ENCODE measurements around the gene ZCCHC2. TPM values are rescaled to one million over a fixed set of nuclear protein-coding genes. Genes with fewer than 3 reads are reported as not detected.

The ZCCHC2 gene
- total RNA-seq, 6 experiments from 2014 or later = 18.9 to 26.6 (median 23.5) TPM

GRCh38 chr18:62607708-62608428, 85.0 kb downstream of the ZCCHC2 start:
- WGBS (ENCODE audit: insufficient coverage, low coverage, low lambda C conversion rate, missing lambda C conversion rate) = 87% methylated on average over 5 of the region's 9 CpGs
- no peak for ATAC-seq
- no peaks in the 10 kb centered on the region for H3K27me3 ChIP-seq
- no peaks in the 10 kb centered on the region for H3K4me1 ChIP-seq
- no peak for DNase-seq
- intact Hi-C loops (cut with DNase I) = no loop called here
- no peak for TF ChIP-seq CTCF (IDR thresholded peaks at IDR 0.05)
- no peak for TF ChIP-seq POLR2A (IDR thresholded peaks at IDR 0.05)
- H3K27ac ChIP-seq = no peak overlapping the region
- no peak overlapping the region for H3K4me3 ChIP-seq
- no peaks in the 10 kb centered on the region for H3K9me3 ChIP-seq
- H3K36me3 ChIP-seq = no peaks in the 10 kb centered on the region

GRCh38 chr18:62609764-62610163, 86.9 kb downstream of the ZCCHC2 start:
- ATAC-seq = no peak
- Histone ChIP-seq H3K4me3 (no peak overlapping the region), H3K36me3 (no peaks in the 10 kb centered on the region), H3K27me3 (no peaks in the 10 kb centered on the region), H3K9me3 (no peaks in the 10 kb centered on the region), H3K4me1 (no peaks in the 10 kb centered on the region), H3K27ac (no peak overlapping the region)
- TF ChIP-seq POLR2A (IDR thresholded peaks at IDR 0.05) (no peak), CTCF (IDR thresholded peaks at IDR 0.05) (no peak)
- intact Hi-C loops (cut with DNase I) = no loop called here
- WGBS (ENCODE audit: insufficient coverage, low coverage, low lambda C conversion rate, missing lambda C conversion rate) = 72% methylated on average over 2 of the region's 2 CpGs
- no peak for DNase-seq

- no peak for DNase-seq
- Histone ChIP-seq H3K4me1 (no peaks in the 10 kb centered on the region), H3K27me3 (no peaks in the 10 kb centered on the region), H3K4me3 (no peak overlapping the region), H3K36me3 (no peaks in the 10 kb centered on the region), H3K27ac (no peak overlapping the region), H3K9me3 (no peaks in the 10 kb centered on the region)
- no peak for TF ChIP-seq POLR2A (IDR thresholded peaks at IDR 0.05)
- TF ChIP-seq CTCF (IDR thresholded peaks at IDR 0.05) = no peak
- no peak for ATAC-seq
- intact Hi-C loops (cut with DNase I) = no loop called here
- 41% methylated on average over 3 of the region's 3 CpGs for WGBS (ENCODE audit: insufficient coverage, low coverage, low lambda C conversion rate, missing lambda C conversion rate)
Measured at GRCh38 chr18:62610351-62610700, 87.5 kb downstream of the ZCCHC2 start.

- intact Hi-C loops (cut with DNase I) = no loop called here
- 48% methylated on average over 12 of the region's 24 CpGs for WGBS (ENCODE audit: insufficient coverage, low coverage, low lambda C conversion rate, missing lambda C conversion rate)
- ATAC-seq (peak; percentile 16 to 38 (median 28)), DNase-seq (no peak)
- Histone ChIP-seq H3K9me3 (no peaks in the 10 kb centered on the region), H3K4me1 (no peaks in the 10 kb centered on the region), H3K27ac (no peak overlapping the region), H3K4me3 (peak overlapping the region in 1 of 3 donors; percentile 1), H3K36me3 (no peaks in the 10 kb centered on the region), H3K27me3 (no peaks in the 10 kb centered on the region)
- TF ChIP-seq CTCF (IDR thresholded peaks at IDR 0.05) (no peak), POLR2A (IDR thresholded peaks at IDR 0.05) (no peak)
Measured at GRCh38 chr18:62610701-62611411, 88.0 kb downstream of the ZCCHC2 start.

Measured in right lobe of liver (tissue), 6 donors.